Thyroid gland (tissue), 4 donors: ENCODE data around the gene GARNL3. TPM values are rescaled to one million over a fixed set of nuclear protein-coding genes. Genes with fewer than 3 reads are reported as not detected.

Experiments
- DNase-seq, 2 donors: peaks; one replicate each; pipeline ENCODE4 v3.0.0-alpha.2; 2019
- H3K27ac ChIP-seq, 3 donors: fragments of 200-600 bp; sonication (generic); 1 replicate in 2 of 3; 2 replicates in 1 of 3; pipeline ENCODE4 v1.5.1; 2016 to 2019; ENCODE audit warnings: mild to moderate bottlenecking in 1 of 3, moderate library complexity in 1 of 3
- H3K27me3 ChIP-seq: fragments of 200-600 bp; sonication (generic); one replicate; pipeline ENCODE4 v1.5.1; 2019
- H3K36me3 ChIP-seq, 2 donors: fragments of 200-600 bp; sonication (generic); one replicate each; pipeline ENCODE4 v1.5.1; 2016 to 2019
- H3K4me1 ChIP-seq, 2 donors: fragments of 200-600 bp; sonication (generic); one replicate each; pipeline ENCODE4 v1.5.1; 2017 to 2019
- H3K4me3 ChIP-seq, 3 donors: fragments of 200-600 bp; sonication (generic); replicated peaks in 1 of 3; 1 replicate in 2 of 3; 2 replicates in 1 of 3; pipeline ENCODE4 v1.5.1; 2016; ENCODE audit warnings: mild to moderate bottlenecking in 1 of 3
- H3K9me3 ChIP-seq: fragments of 200-600 bp; sonication (generic); one replicate; pipeline ENCODE4 v1.5.1; 2017
- CTCF ChIP-seq, 6 experiments: fragments of 200-600 bp in 3 of 6; fragments of 450-650 bp in 3 of 6; sonication (generic) in 3 of 6; IDR thresholded peaks; one replicate each; pipeline ENCODE4 v1.5.1; 2016 to 2019; ENCODE audit warnings: antibody characterized with exemption in 6 of 6, mild to moderate bottlenecking in 2 of 6, inconsistent platforms in 1 of 6, moderate library complexity in 1 of 6
- POLR2A ChIP-seq, 2 donors: fragments of 450-650 bp; IDR thresholded peaks; one replicate each; pipeline ENCODE4 v1.6.1; 2017; ENCODE audit warnings: antibody characterized with exemption in 2 of 2, mild to moderate bottlenecking in 2 of 2, moderate library complexity in 1 of 2
- WGBS, 2 donors: methylation state at CpG; one replicate each; pipeline ENCODE4 v1.1.5; 2017; 5-methylcytosine and 5-hydroxymethylcytosine counted together
- intact Hi-C: fragments of 100-400 bp; cut with DNase I; formaldehyde crosslinking; loops from one replicate; pipeline ENCODE4 v1.15.1; 2023
- total RNA-seq, 4 donors: library from RNA; depleted of rRNA; stranded (reverse); fragments of >200 nt; gene quantifications; one replicate each; pipeline ENCODE4 v1.2.3, GENCODE V29; 2016

The GARNL3 gene
- total RNA-seq, 4 donors from 2014 or later: 14.6 to 49.1 (median 20.1) TPM

DNA sequence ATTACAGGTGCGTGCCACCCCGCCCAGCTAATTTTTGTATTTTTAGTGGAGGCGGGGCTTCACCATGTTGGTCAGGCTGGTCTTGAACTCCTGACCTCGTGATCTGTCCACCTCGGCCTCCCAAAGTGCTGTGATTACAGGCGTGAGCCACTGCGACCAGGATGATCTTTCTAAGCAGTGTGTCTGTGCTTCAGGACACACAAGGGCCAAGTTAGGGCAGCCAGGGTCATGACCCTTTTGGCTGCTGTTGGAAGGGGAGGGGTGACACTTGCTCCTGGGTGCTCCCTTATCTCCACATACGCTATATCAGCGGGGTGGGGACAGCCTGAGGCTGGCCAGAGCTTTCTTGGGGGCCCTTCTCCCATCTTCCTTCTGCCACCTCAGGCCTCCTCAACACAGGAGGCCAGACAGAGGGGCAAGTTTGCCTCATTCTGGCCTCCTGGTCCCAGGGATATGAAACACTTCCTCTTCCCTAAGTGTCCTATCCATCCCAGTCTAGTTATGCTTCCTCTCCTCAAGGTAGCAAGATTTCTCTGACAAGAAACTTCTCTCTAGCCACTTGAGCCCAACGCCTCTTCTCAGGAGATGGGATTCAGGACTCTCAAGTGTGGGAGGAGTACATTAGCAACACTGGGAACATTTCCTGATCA is 157.7 kb downstream of the GARNL3 start:
- TF ChIP-seq POLR2A (IDR thresholded peaks at IDR 0.05): no peak
- TF ChIP-seq CTCF (IDR thresholded peaks at IDR 0.05): no peak
- Histone ChIP-seq H3K4me1 (peaks cover 22 to 26% of the 10 kb centered on the region in 2 donors), H3K27me3 (no peaks in the 10 kb centered on the region), H3K4me3 (no peak overlapping the region), H3K36me3 (no peaks in the 10 kb centered on the region), H3K9me3 (no peaks in the 10 kb centered on the region), H3K27ac (no peak overlapping the region)
- no peak for DNase-seq
- WGBS, 2 donors: 88 to 89% methylated on average over 9 of the region's 10 CpGs
- intact Hi-C loops: no loop called here

- no peak for TF ChIP-seq CTCF (IDR thresholded peaks at IDR 0.05)
- TF ChIP-seq POLR2A (IDR thresholded peaks at IDR 0.05): no peak
- DNase-seq: no peak
- no peaks in the 10 kb centered on the region for H3K9me3 ChIP-seq
- intact Hi-C loops: no loop called here
- no peak overlapping the region for H3K27ac ChIP-seq
- WGBS, 2 donors: 44 to 57% methylated on average over 6 of the region's 6 CpGs
- H3K4me1 ChIP-seq: peaks cover 22 to 26% of the 10 kb centered on the region in 2 donors
- H3K36me3 ChIP-seq: no peaks in the 10 kb centered on the region
- peak overlapping the region in 2 of 3 donors; percentile 45 to 76 for H3K4me3 ChIP-seq
- no peaks in the 10 kb centered on the region for H3K27me3 ChIP-seq
Measured at GRCh38 chr9:127422787-127423186, 158.2 kb downstream of the GARNL3 start.

- H3K27me3 ChIP-seq: no peaks in the 10 kb centered on the region
- no peak for TF ChIP-seq POLR2A (IDR thresholded peaks at IDR 0.05)
- TF ChIP-seq CTCF (IDR thresholded peaks at IDR 0.05): no peak
- peaks cover 22 to 26% of the 10 kb centered on the region in 2 donors for H3K4me1 ChIP-seq
- no peaks in the 10 kb centered on the region for H3K9me3 ChIP-seq
- H3K27ac ChIP-seq: peak overlapping the region; percentile 88 to 89 (median 89)
- H3K36me3 ChIP-seq: peaks cover 0 to 3% of the 10 kb centered on the region in 2 donors
- intact Hi-C loops: no loop called here
- no peak for DNase-seq
- WGBS, 2 donors: 0 to 2% methylated on average over 9 of the region's 9 CpGs
- H3K4me3 ChIP-seq: peak overlapping the region; percentile 21 to 76 (median 45)
Measured at GRCh38 chr9:127423476-127423933, 158.9 kb downstream of the GARNL3 start.

DNA sequence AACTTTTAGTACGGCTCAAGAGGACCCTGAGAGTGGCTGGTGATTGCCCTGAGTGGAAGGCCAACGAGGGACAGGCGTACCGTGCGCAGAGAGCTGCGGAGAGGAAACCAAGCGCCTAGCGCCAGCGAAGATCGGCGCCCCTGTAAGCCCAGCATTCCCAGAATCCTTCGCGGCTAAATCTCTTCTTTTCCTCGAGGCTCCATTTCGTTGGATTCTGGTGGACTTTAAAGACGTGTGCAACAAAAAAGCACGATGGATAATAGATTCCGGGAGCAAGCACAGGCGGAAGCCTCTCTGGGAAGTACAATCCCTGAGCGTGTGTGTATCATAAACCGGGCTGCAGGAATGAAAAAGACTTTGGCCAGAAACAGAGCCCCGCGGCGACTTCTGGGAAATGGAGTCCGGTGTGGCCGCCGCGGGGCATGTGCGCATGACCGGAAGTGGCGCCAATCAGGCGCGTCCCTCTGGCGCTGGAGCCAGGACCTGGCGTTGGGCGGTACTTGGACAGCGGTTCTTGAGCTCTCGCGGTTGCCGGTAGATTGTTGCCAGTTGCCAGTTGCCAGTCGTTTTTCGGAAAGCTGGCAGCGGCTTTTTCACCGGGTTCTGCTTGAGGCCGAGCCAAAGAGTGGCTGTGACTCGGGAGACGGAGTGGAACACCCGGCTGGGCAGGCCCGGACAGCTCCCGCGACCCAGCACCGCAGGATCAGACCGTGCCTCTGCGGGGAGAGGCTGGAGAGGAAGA is 159.5 kb downstream of the GARNL3 start, which contains the start of gene ZNF79:
TSS of gene ZNF79 (plus strand) at position 449 of the 742 bp plus-strand sequence. CDS start 406 bp downstream, outside the sequence.
- intact Hi-C loops: no loop called here

More for the DNA sequence above, 159.5 kb downstream of the GARNL3 start, which contains the start of gene ZNF79:
- H3K9me3 ChIP-seq: no peaks in the 10 kb centered on the region
- peaks cover 6 to 9% of the 10 kb centered on the region in 2 donors for H3K36me3 ChIP-seq
- peak within 1 kb of the TSS; percentile 21 to 76 (median 45) for H3K4me3 ChIP-seq
- peak in 1 of 2 donors; percentile 70 for TF ChIP-seq POLR2A (IDR thresholded peaks at IDR 0.05)
- TF ChIP-seq CTCF (IDR thresholded peaks at IDR 0.05): no peak
- no peaks in the 10 kb centered on the region for H3K27me3 ChIP-seq
- H3K27ac ChIP-seq: peak within 1 kb of the TSS; percentile 88 to 89 (median 89)
- peak; percentile 95 for DNase-seq
- WGBS, 2 donors: 0% methylated on average over 31 to 39 of the region's 54 CpGs
- peaks cover 22 to 26% of the 10 kb centered on the region in 2 donors for H3K4me1 ChIP-seq
